ENCODE results near the gene INKA2.

The INKA2 gene

GRCh38 chr1:111739194-111739924 lies at the start of gene INKA2:
INKA2 (minus strand) TSS chr1:111739395; CDS start chr1:111739242, 153 bp downstream.
- FAIRE-seq: no peak

DNA sequence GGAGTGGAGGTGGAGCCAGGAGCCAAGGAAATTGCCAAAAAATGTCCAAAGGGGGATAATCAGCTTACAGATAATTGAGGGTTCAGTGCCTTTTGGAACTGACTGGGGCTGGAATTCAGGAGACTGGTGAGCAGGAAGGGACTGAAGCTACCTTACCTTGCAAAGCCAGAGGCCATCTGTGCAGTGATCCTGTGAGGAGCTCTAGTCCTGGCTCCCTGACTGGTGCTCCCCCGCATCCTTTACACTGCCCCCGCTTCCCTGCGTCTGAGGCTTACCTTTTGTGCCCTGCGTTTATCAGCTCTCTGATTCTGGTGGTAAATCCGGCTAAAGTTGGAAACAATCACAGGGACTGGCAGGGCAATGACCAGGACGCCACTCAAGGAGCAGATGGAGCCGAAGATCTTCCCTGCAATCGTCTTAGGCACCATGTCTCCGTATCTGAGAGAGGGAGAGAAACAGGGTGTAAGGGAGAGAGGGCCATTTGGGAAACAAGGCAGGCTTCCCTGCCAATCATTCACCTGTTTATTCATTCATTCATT lies 47.5 kb upstream of the INKA2 start:
- FAIRE-seq: no peak

- FAIRE-seq: no peak
Measured at GRCh38 chr1:111784273-111784901, 45.2 kb upstream of the INKA2 start.

GRCh38 chr1:111779546-111779945 lies 40.4 kb upstream of the INKA2 start:
- FAIRE-seq: no peak

GRCh38 chr1:111778541-111779051 lies 39.4 kb upstream of the INKA2 start:
- FAIRE-seq: no peak

DNA sequence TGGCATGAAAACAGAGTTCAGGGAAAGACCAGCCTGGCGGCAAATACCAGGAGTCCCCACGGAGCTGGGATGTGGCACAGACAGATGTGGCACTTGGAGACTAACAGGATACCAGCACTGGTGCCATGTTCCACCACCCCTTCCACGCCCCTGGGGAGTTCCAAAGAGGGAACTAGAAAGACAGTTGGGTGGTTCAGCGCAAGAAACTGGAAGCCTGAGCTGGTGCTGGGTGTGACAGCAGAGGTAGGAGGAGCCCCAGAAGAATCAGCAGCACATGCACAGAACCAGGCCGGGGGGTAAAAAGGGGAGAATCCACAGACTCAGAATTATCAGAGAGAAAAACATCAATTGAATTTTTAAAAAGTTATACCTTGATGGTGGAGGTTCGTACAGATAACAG lies 38.9 kb upstream of the INKA2 start:
- FAIRE-seq: no peak

DNA sequence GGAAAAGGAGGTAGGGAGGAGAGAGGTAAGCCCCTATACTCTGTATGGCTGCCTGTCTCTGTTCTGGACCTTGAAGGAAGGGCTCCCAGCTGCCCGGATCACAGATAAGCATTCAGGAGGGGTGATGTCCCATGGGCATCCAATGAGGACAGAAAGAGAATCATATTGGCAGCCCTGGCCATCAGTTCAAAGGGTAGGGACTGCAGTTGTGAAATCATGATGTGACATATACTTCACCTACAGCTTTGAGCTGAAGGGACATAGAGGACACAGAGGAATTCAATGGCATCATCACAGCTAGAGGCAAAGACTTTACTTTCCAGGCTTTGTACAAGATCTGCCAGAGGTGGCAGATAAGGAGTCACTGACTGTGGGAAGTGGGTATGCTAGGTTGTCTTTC lies 38.1 kb upstream of the INKA2 start:
- no peak for FAIRE-seq

GRCh38 chr1:111776861-111777260 lies 37.7 kb upstream of the INKA2 start:
- FAIRE-seq: no peak

DNA sequence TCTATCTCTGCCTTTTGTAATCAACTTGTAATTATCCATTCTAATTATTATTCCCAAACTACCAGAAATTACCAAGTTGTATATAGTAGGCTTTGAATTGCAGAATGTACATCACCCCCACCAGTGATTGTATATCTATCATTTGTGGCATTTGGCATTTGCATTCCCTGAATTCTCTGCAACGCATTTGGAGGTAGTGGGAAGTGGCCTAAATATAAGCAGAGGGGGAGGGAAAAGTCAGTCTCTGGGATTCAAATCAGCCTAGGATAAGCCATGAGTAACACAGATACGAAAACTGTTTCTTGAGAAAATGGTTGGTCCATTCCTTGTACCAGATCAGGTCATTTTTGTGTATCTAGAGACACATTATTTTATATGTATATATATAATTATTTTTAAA lies 37.2 kb upstream of the INKA2 start:
- FAIRE-seq: no peak

- FAIRE-seq: no peak
Measured at GRCh38 chr1:111775966-111776365, 36.8 kb upstream of the INKA2 start.

- FAIRE-seq: no peak
Measured at GRCh38 chr1:111770916-111771315, 31.7 kb upstream of the INKA2 start.

DNA sequence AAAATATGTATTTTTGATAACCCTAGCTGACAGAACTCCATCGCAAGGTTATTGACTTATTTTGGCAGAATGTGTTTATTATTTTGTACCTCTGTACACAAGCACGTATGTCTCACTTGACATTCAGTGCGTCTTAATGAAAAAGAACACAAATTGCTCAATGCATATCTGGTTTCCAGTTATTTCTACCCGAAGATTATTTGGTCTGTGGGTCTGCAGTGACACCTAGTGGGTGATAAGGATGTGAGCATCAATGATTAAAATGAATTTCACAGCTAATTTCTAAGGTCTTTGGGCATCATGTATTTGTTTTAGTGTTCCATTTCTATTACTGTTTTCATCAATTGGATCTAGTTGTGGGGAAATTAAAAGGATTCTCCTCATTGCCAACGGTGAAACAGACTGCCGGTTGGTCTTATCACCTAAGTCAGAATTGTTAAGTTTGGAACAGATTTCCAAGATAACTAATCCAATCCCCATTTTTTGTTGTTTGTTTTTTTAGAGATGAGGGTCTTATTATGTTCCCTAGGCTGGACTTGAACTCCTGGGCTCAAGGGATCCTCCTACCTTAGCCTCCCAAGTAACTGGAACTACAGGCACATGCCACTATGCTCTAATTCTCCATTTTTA lies 30.4 kb upstream of the INKA2 start:
- FAIRE-seq: peak; percentile 77

- FAIRE-seq: no peak
Measured at GRCh38 chr1:111768625-111769024, 29.4 kb upstream of the INKA2 start.

GRCh38 chr1:111768023-111768422 lies 28.8 kb upstream of the INKA2 start:
- FAIRE-seq: no peak

- FAIRE-seq: no peak
Measured at GRCh38 chr1:111762332-111762731, 23.1 kb upstream of the INKA2 start.

GRCh38 chr1:111761717-111762116 lies 22.5 kb upstream of the INKA2 start:
- no peak for FAIRE-seq

DNA sequence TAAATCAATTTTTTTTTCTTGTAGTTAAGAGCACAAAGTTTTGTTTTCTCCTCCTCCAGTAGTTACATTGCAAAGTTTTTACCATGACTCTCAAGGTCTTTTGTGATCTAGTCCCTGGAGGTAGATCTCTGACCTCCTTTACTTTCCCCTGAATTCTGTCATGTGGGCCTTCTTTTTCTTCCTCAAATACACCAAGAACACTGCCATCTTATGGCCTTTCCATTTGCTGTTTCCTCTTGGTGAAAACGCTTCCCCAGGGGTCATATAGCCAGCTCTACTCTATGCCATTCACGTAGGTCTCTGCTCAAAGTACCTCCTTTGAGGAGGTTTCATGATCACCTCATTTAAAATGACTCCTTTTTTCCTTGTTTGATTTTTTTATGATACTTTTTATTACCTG lies 19.2 kb upstream of the INKA2 start:
- no peak for FAIRE-seq

GRCh38 chr1:111756124-111756513 lies 16.9 kb upstream of the INKA2 start:
- no peak for FAIRE-seq

- no peak for FAIRE-seq
Measured at GRCh38 chr1:111755331-111756123, 16.3 kb upstream of the INKA2 start, which contains the start of gene DDX20. DDX20 (plus strand) TSS chr1:111755901; CDS start chr1:111755925, 24 bp downstream.

DNA sequence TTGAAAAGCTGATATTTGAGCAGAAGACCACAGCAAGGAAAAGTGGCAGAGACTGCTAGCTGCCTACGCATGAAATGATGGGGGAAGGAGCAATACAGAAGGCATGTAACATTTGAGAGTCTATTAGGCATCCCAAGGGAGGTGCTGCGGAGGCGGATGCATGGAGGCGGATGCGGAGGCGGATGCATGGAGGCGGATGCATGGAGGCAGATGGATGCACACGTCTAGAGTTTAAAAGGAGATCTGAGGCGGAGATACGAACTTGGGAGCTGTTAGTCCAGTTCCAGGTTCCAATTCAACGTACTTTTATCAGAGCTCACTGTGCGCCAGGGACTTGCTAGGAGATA lies 15.8 kb upstream of the INKA2 start:
- no peak for FAIRE-seq

DNA sequence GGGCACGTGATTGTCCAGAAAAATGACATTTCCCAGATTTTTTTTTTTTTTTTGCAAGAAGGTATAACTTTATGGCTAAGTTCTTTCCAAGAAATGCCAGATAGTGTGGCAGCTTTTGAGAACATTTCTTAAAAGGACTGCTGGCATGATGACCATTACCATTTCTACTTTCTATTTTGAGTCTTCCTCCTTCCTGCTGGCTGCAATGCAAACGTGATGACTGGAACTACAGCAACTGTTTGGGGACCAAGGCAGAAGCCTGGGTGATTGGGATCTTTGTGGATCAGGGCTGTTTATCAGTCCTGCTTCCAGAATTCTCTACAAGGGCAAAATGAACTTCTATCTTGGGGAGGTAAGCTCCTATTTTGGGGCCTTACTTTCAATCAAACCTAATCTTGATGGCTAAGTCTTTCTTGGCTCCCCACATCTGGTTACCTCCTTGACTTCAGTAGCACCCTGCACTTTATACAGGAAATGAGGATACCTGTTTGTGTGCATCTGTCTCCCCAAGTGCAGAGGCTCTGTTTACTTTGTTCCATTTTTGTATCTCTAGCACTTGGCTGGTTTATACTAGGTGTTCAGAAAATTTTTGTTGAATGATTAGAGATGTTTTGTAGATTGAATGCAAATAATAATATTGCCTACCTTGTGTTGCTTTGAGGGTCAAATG lies 12.8 kb upstream of the INKA2 start:
- FAIRE-seq: no peak

DNA sequence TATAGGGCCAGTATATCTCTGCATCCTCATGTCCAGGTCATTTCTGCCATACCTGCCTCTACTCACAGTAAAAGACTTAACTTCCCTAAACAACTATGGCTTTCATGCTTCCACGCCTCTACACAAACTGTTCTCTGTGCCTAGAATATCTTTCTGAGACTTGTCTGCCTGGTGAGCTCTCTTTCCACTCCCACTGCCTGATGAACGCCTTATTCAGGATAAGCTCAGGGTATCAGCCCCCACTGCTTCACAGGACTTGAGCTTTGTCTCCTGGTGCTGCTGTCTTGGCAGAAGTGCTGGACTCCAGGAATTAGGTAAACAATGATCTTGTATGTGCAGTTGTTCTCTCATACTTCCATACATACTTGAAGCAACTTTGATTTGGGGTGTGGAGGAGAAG lies 11.7 kb upstream of the INKA2 start:
- FAIRE-seq: no peak

Measured in TTC549 (cell line).